HG02588 (cell line): ENCODE data around the gene FXR2.

Experiments
- ATAC-seq: cut with Tn5 transposase; IDR thresholded peaks from one replicate; pipeline ENCODE4 v1.9.1; 2021; ENCODE audit warnings: mild to moderate bottlenecking, moderate library complexity; ENCODE audit not compliant: unreplicated experiment

FXR2 gene

DNA sequence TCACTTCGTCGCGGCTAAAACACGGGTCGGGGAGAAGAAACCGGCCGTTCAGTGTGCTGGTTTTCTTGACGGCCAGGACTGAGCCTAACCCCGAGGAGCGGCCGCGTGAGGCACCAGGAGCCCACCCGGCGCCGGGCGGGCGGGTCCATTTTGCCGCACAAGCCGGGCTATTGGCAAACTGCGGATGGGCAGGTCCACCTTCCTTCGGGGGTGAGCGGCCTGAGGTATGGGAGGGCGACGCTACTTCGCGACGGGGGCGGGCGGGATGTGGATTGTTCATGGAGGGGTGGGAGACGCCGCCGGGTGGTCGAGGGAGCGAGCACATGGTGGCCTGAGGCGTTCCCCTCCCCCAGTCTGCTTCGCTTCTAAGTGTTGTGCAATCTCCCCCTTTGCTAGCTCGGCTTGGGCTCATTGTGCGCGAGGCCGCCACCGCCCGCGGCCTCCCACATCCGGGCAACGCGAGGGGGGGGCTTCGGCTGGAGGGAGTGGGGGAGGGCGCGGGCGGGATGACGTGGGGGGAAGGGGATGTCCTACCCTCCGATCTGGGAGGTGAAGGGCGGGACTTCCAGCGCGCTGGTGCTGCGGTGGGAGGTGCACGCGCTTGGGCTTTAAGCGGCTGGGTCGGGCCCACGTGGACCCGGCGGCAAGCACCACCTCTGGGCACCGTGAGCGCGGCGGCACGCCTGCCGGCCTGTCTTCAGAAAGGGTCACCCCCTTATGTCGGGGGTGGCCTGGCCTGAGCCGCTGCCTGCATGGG, 41.2 kb downstream of the FXR2 start:
- peak; percentile 22 for ATAC-seq

- peak; percentile 80 for ATAC-seq
Measured at GRCh38 chr17:7572588-7573323, 41.9 kb downstream of the FXR2 start.

DNA sequence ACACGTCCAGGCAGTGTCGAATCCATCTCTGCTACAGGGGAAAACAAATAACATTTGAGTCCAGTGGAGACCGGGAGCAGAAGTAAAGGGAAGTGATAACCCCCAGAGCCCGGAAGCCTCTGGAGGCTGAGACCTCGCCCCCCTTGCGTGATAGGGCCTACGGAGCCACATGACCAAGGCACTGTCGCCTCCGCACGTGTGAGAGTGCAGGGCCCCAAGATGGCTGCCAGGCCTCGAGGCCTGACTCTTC, 42.4 kb downstream of the FXR2 start:
- ATAC-seq = no peak

DNA sequence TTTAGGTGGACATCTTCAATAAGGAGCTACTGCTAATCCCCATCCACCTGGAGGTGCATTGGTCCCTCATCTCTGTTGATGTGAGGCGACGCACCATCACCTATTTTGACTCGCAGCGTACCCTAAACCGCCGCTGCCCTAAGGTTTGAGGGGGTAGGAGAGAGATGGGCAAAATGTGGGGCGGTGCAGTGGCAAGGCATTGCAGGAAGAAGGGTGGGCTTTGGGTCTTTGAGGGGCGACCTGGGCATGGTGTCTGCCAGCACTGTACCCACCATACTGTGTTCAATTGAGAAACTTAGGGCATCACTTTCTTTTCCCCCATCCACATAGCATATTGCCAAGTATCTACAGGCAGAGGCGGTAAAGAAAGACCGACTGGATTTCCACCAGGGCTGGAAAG, 44.3 kb downstream of the FXR2 start:
- ATAC-seq = no peak

DNA sequence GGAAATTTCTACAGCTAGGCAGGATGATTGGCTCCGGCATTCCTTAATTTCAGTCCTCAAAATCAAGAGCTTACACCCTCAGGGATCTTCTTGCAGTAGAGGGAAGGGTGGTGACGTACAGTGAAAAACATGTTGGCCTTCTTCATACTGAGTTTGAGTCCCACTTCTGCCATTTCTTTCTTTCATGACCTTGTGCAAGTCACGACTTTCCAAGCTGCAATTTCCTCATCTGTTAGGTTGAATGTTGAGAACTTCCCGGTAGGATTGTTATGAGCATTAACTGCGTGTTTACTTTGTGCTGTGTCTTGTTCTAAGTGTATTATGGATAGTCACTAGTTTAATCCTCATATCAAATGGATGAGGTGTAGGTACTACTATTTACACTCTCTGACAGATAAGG, 45.1 kb downstream of the FXR2 start:
- ATAC-seq = no peak

DNA sequence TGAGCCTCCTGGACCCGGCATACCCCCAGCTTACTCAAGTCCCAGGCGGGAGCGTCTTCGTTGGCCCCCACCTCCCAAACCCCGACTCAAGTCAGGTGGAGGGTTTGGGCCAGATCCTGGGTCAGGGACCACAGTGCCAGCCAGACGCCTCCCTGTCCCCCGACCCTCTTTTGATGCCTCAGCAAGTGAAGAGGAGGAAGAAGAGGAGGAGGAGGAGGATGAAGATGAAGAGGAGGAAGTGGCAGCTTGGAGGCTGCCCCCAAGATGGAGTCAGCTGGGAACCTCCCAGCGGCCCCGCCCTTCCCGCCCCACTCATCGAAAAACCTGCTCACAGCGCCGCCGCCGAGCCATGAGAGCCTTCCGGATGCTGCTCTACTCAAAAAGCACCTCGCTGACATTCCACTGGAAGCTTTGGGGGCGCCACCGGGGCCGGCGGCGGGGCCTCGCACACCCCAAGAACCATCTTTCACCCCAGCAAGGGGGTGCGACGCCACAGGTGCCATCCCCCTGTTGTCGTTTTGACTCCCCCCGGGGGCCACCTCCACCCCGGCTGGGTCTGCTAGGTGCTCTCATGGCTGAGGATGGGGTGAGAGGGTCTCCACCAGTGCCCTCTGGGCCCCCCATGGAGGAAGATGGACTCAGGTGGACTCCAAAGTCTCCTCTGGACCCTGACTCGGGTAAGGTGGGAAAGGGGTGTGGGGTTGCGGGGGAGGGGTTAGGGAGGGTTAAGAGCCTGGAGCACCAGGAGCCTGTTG, 51.4 kb downstream of the FXR2 start:
- no peak for ATAC-seq

- peak; percentile 8 for ATAC-seq
Measured at GRCh38 chr17:7562208-7562605, 52.5 kb downstream of the FXR2 start.

DNA sequence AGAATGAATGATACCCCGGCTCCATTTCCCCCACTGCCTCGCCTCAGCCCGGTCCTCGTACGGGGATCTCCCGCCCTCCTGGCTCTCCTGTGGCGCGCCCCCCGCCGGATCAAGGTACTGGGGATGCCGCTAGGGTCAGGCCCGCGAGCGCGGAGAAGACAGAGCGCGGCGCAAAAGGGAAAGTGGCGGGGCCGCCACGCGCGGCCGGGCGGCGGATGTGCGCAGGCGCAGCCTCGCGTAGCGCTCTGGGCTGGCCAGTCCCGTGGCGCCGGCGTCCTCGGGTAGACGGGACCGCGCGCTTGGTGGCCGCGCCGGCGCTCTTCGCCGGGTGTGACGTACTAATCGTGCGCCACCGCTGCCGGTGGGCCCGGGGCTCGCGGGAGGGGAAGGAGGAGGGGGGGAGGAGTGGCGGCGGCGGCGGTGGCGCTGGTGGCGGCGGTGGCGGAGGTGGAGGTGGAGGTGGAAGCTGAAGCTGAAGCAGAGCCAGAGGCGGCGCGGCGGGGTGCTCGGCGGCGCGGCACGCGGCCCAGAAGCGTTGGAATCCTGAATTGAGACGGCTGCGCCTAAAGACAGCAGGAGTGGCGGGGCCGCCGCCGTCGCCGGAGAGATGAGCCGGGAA, 53.0 kb downstream of the FXR2 start, which contains the start of gene SENP3:
Gene SENP3 (plus strand): TSS at position 331 of the 619 bp plus-strand sequence. CDS start 1,158 bp downstream, outside the sequence.
- peak; percentile 65 for ATAC-seq

GRCh38 chr17:7561028-7561575, 53.6 kb downstream of the FXR2 start:
- peak; percentile 33 for ATAC-seq

DNA sequence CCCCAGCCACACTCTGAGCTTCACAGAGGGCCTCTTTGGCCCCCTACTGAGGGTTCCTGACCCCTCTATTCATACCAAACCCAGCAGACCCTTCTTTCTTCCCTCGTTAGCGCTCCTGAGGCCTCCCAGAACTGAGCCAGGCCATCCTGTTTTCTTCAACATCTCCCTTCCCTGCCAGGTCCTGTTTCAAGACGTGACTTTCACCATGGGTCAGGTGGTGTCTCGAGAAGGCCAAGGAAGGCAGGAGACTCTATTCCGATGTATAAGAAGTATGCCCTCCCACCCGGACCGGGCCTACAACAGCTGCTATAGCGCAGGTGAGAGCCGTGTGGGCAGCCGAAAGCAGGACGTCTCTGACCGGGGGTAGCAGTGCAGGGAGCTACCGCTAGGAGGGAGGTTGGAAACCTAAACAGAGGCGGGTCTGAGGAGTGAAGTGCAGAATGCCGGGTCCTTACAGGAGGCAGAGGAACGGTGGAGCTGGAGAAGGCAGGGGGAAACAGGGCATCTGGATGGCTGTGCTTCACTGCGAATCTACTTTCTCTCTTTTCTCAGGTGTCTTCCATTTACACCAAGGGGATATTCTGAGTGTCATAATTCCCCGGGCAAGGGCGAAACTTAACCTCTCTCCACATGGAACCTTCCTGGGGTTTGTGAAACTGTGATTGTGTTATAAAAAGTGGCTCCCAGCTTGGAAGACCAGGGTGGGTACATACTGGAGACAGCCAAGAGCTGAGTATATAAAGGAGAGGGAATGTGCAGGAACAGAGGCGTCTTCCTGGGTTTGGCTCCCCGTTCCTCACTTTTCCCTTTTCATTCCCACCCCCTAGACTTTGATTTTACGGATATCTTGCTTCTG, 54.3 kb downstream of the FXR2 start:
- ATAC-seq = no peak

DNA sequence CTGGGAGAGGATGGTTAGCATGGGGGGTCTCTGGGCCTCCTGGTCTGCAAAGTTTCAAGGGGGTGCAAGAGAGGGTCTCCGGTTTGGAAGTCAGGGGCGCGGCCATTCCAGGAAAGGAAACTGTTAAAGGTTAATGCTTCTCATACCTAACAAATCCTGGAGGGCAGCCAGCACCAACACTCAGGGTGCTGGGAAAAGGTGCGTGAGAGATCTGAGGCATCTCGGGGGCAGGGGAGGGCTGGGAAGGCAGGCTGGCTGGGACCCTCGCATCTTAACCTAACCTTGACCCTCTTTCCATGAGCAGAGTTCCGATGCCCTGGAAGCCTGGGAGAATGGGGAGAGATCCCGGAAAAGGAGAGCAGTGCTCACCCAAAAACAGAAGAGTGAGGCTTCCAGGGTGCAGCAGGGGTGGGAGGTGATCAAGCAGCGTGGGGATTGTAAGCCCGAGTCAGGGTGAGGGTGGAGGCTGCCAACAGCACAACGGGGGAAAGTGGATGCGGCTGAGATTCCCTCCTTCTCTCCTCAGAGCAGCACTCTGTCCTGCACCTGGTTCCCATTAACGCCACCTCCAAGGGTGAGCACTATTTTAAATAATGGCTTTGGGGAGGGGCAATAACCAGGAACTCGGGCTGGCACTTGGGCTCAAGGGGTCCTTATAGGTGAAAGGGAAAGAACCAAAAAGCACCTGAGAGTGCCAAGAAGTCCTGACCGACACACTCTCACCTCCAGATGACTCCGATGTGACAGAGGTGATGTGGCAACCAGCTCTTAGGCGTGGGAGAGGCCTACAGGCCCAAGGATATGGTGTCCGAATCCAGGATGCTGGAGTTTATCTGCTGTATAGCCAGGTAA, 55.2 kb downstream of the FXR2 start:
- no peak for ATAC-seq

- no peak for ATAC-seq
Measured at GRCh38 chr17:7558544-7559319, 56.0 kb downstream of the FXR2 start, which contains the start of gene TNFSF13. Gene TNFSF13, plus strand, starts transcription at chr17:7558750. Its CDS starts 290 bp downstream, at chr17:7559040.

DNA sequence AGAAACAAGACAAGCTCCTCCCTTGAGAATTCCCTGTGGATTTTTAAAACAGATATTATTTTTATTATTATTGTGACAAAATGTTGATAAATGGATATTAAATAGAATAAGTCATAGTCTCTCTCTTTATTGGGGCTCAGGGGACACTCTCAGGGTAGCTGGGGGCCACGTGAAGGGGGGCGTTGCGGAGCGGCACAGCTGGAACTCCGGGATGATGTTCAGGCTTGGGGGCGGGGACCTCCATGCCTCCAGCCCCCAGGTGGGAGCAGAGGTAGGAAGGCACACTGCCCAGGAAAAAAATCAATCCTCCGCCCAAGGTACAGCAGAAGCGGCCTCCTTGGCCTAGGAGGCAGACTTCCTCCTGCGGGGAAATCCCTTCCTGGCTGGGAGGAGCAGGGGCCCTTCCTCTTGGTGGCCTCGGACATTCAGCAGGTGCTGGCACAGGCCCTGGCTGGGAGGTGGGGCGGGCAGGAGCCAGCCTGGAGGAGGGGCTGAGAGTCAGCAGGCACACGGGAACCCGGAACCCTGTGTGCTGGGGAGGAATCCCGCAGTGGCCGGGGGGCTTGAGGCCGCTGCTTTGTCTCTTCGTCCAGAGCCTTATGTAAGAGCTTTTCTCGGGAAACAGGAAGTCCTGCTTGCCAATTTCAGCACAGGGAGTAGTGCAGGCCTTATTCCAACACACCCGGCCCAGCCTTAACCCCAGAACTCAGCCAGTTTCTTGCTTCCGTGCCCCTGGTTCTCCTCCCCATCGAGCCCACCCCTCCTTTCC, 56.7 kb downstream of the FXR2 start:
- ATAC-seq = no peak

- no peak for ATAC-seq
Measured at GRCh38 chr17:7557147-7557764, 57.4 kb downstream of the FXR2 start.

- no peak for ATAC-seq
Measured at GRCh38 chr17:7556627-7557026, 58.1 kb downstream of the FXR2 start.

- no peak for ATAC-seq
Measured at GRCh38 chr17:7555320-7555948, 59.3 kb downstream of the FXR2 start.

DNA sequence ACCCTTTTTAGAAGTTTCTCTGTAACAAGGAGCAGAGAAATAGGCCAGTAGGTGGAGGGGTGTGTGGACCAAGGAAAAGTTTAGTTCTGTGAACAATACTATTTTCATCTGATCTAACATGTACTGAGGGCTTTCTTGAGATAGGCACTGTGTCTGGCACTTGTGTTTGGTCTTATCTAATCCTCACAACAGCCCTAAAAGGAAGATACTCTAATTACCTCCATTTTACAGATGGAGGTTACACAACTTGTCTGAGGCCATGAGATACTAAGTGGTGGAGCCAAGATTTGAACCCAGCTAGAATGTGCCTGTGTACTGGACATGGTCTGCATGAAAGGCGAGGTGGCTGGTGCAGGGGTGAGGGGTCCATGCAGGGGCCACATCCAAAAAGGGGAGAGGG, 61.3 kb downstream of the FXR2 start:
- no peak for ATAC-seq
